Neural crest cell (in vitro differentiated cells): ENCODE data around the gene OXSR1. TPM values are rescaled to one million over a fixed set of nuclear protein-coding genes. Genes with fewer than 3 reads are reported as not detected.
A peak's percentile ranks its signal among the peaks of the same experiment; 100 is the strongest.
"Not testable (repeated sequence)": the region's sequence is repeated elsewhere in the genome, so short reads cannot be mapped to it uniquely, and the experiment has no call there.

Experiments
- DNase-seq: peaks from one replicate; pipeline ENCODE4 v3.0.0; 2021; ENCODE audit warnings: low read depth, mixed read lengths, low spot score
- H3K27ac Mint-ChIP-seq: one replicate; pipeline ENCODE4 v1.8.0; 2021; ENCODE audit warnings: mild to moderate bottlenecking, mixed read lengths; ENCODE audit not compliant: unreplicated experiment
- H3K27me3 Mint-ChIP-seq: 2 replicates; pipeline ENCODE4 v1.8.0; 2021; ENCODE audit warnings: low read depth, mild to moderate bottlenecking, mixed read lengths
- H3K36me3 Mint-ChIP-seq: 2 replicates; pipeline ENCODE4 v1.8.0; 2021; ENCODE audit warnings: low read depth, mild to moderate bottlenecking, mixed read lengths
- H3K4me1 Mint-ChIP-seq: 2 replicates; pipeline ENCODE4 v1.8.0; 2021; ENCODE audit warnings: mixed read lengths
- H3K4me3 Mint-ChIP-seq: one replicate; pipeline ENCODE4 v1.8.0; 2021; ENCODE audit warnings: mild to moderate bottlenecking, mixed read lengths
- H3K9me3 Mint-ChIP-seq: 2 replicates; pipeline ENCODE4 v1.8.0; 2021; ENCODE audit warnings: mixed read lengths
- CTCF ChIP-seq: fragments of 200-600 bp; sonication (generic); conservative IDR thresholded peaks from 2 replicates; pipeline ENCODE4 v1.5.0; 2021; ENCODE audit warnings: antibody characterized with exemption, mild to moderate bottlenecking
- total RNA-seq: library from RNA; stranded (reverse); gene quantifications from 2 replicates; pipeline ENCODE4 v1.2.1, GENCODE V29; 2021

Gene OXSR1
- total RNA-seq, 1 donor from 2014 or later: 48.4 TPM

DNA sequence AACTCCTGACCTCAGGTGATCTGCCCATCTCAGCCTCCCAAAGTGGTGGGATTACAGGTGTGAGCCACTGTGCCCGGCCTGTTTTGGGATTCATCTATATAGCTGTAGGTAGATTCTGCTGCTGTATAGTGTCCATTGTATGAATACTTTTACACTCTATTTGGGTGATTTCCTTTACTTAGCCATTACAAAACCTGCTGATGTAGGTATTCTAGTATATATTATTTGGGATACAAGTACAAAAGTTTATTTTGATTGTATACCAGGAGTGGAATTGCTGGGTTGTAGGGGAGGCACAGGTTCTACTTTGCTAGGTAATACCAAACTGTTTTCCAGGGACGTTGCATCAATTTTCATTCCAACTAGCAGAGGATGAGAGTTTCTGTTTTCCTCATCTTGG, 9.5 kb upstream of the OXSR1 start:
- H3K4me3 Mint-ChIP-seq: no peak overlapping the region
- H3K27me3 Mint-ChIP-seq: peaks cover 2% of the 10 kb centered on the region
- peaks cover 2% of the 10 kb centered on the region for H3K9me3 Mint-ChIP-seq
- DNase-seq: no peak
- no peak for TF ChIP-seq CTCF
- no peaks in the 10 kb centered on the region for H3K4me1 Mint-ChIP-seq
- no peak overlapping the region for H3K27ac Mint-ChIP-seq
- H3K36me3 Mint-ChIP-seq: no peaks in the 10 kb centered on the region

DNA sequence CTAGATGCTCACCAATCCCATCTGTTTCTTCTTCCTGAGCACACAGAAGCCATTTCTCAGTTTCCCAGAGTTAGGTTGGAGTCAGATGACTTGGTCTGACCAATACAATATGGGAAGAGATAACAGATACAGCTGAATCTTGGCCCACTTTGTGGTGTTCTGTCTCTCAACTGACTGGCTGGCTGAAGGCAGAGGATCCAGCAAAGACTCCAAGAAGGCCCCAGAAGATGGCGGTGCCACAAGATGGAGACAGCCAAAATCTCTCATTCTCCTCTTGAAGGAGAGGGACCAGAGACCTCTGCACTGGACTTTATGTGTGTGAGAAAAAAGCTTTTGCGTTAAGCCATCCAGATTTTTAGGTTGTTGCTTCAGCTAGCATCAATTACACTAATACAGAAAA, 8.2 kb upstream of the OXSR1 start:
- no peaks in the 10 kb centered on the region for H3K4me1 Mint-ChIP-seq
- peaks cover 2% of the 10 kb centered on the region for H3K9me3 Mint-ChIP-seq
- no peak for DNase-seq
- no peak for TF ChIP-seq CTCF
- H3K36me3 Mint-ChIP-seq: no peaks in the 10 kb centered on the region
- H3K27me3 Mint-ChIP-seq: peaks cover 2% of the 10 kb centered on the region
- no peak overlapping the region for H3K4me3 Mint-ChIP-seq
- no peak overlapping the region for H3K27ac Mint-ChIP-seq

- no peaks in the 10 kb centered on the region for H3K4me1 Mint-ChIP-seq
- H3K36me3 Mint-ChIP-seq: no peaks in the 10 kb centered on the region
- H3K9me3 Mint-ChIP-seq: peaks cover 2% of the 10 kb centered on the region
- no peak overlapping the region for H3K27ac Mint-ChIP-seq
- H3K4me3 Mint-ChIP-seq: no peak overlapping the region
- no peak for TF ChIP-seq CTCF
- H3K27me3 Mint-ChIP-seq: peaks cover 2% of the 10 kb centered on the region
- no peak for DNase-seq
These were observed 7.7 kb upstream of the OXSR1 start for GRCh38 chr3:38157595-38157994.

- no peaks in the 10 kb centered on the region for H3K36me3 Mint-ChIP-seq
- no peak overlapping the region for H3K27ac Mint-ChIP-seq
- peaks cover 2% of the 10 kb centered on the region for H3K9me3 Mint-ChIP-seq
- DNase-seq: no peak
- no peaks in the 10 kb centered on the region for H3K27me3 Mint-ChIP-seq
- no peaks in the 10 kb centered on the region for H3K4me1 Mint-ChIP-seq
- no peak overlapping the region for H3K4me3 Mint-ChIP-seq
- TF ChIP-seq CTCF: no peak
These were observed 6.9 kb upstream of the OXSR1 start for GRCh38 chr3:38158472-38158871.

- H3K27me3 Mint-ChIP-seq, DNase-seq, H3K27ac Mint-ChIP-seq, H3K9me3 Mint-ChIP-seq, H3K36me3 Mint-ChIP-seq, H3K4me3 Mint-ChIP-seq: not testable (repeated sequence)
- peaks cover 11% of the 10 kb centered on the region for H3K4me1 Mint-ChIP-seq
These were observed 4.6 kb upstream of the OXSR1 start for GRCh38 chr3:38160704-38161103.

DNA sequence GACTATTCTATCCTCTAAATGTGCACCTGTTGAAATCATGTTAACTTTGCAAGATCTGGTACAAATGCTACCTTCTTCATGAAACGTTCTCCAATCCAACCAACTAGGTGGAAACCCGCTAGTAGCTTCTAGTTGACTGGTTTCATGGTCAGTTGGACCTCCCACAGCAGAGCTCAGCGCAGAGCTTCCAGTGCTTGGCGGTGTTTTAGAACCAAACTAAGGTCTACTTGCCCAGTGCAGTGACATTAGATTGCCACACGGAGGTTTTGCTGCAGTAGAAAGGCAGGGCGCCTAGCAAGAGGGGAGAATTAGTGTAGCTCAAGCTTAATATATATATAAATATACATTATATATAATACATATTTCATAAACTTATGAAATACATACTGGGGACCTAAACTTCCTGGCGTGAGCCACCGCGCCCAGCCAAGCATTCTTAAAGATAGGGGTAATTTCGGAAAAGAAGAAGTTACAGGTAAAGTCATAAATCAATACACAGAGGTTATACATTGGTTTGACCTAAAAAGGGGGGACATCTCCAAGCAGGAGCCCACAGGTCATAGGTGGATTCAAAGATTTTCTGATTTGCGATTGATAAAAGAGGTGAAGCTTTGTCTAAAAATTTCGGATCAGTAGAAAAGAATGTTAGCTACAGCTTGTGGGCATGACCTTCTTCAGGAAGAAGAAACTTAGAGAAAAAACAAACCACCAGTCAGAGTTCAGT, 2.1 kb upstream of the OXSR1 start:
- DNase-seq: no peak
- peak; percentile 23 for TF ChIP-seq CTCF
- peak overlapping the region; percentile 100 for H3K4me3 Mint-ChIP-seq

More for the DNA sequence above, 2.1 kb upstream of the OXSR1 start:
- H3K9me3 Mint-ChIP-seq: peaks cover 2% of the 10 kb centered on the region
- no peaks in the 10 kb centered on the region for H3K36me3 Mint-ChIP-seq
- no peaks in the 10 kb centered on the region for H3K27me3 Mint-ChIP-seq
- H3K27ac Mint-ChIP-seq: no peak overlapping the region
- H3K4me1 Mint-ChIP-seq: peaks cover 33% of the 10 kb centered on the region
